ENCODE results near the gene FAM98A.

FAM98A gene

DNA sequence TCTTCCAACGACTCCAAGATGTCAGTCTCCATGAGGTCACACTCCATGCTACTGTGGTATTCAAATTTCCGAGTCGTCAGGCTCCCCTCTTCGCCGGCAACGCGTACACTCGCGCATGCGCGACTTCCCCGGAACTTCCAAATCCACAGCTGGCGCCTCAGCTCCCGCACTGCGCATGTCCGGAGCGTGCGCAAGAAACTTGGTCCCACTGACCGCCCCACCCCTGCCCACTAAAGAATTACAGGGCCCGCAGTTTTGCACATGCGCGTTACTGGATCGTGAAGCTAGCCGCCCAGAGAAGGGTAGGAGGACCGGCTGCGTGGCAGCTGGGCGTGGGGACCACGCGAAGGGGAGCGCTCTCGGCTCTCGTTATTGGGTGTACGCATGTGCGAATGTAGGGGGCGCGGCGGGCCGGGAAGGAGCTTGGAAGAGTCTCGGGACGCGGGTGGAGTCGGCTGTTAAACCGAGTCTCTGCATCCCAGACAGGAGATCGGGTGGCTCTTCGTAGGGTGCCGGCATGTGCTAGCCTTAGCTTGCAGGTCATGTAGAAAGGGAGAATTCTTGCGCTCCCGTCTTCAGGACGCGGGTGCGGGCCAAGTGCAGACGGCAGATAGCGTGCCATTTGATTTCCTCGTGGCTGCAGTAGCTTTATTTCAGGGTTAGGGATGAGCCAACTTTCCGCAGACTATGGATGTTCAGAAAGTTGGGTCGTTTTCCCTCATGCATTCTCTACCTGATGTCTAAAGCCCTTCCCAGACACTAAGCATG lies at the start of gene FAM98A:
Gene FAM98A (minus strand): TSS at position 125 of the 768 bp plus-strand sequence. CDS start 78 bp downstream, at position 47.
- in situ Hi-C loops (cut with MboI; ENCODE audit: low sequenced_read_pairs), result no loop called here

GRCh38 chr2:33645861-33646260 lies 46.8 kb upstream of the FAM98A start:
- in situ Hi-C loops (cut with MboI; ENCODE audit: low sequenced_read_pairs), result no loop called here

DNA sequence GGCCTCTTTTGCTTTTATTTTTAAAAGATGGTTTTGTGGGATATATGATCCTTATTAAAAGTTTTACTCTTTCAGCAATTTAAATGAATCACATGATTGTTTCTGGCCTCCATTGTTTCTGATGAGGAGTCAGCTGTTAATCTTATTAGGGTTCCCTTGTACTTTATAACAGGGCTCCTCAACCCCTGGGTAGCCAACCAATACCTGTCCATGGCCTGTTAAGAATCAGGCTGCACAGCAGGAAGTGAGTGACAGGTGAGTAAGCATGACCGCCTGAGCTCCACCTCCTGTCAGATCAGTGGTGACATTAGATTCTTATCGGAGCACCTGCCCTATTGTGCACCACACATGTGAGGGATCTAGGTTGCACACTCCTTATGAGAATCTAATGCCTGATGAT lies 45.1 kb upstream of the FAM98A start:
- in situ Hi-C loops (cut with MboI; ENCODE audit: low sequenced_read_pairs), result no loop called here

- in situ Hi-C loops (cut with MboI; ENCODE audit: low sequenced_read_pairs), result no loop called here
Observed at GRCh38 chr2:33636001-33636400, 36.9 kb upstream of the FAM98A start.

- in situ Hi-C loops (cut with MboI; ENCODE audit: low sequenced_read_pairs), result no loop called here
Observed at GRCh38 chr2:33634261-33634910, 35.3 kb upstream of the FAM98A start.

GRCh38 chr2:33633315-33633714 lies 34.2 kb upstream of the FAM98A start:
- in situ Hi-C loops (cut with MboI; ENCODE audit: low sequenced_read_pairs), result no loop called here

- in situ Hi-C loops (cut with MboI; ENCODE audit: low sequenced_read_pairs), result no loop called here
Observed at GRCh38 chr2:33632831-33633230, 33.7 kb upstream of the FAM98A start.

DNA sequence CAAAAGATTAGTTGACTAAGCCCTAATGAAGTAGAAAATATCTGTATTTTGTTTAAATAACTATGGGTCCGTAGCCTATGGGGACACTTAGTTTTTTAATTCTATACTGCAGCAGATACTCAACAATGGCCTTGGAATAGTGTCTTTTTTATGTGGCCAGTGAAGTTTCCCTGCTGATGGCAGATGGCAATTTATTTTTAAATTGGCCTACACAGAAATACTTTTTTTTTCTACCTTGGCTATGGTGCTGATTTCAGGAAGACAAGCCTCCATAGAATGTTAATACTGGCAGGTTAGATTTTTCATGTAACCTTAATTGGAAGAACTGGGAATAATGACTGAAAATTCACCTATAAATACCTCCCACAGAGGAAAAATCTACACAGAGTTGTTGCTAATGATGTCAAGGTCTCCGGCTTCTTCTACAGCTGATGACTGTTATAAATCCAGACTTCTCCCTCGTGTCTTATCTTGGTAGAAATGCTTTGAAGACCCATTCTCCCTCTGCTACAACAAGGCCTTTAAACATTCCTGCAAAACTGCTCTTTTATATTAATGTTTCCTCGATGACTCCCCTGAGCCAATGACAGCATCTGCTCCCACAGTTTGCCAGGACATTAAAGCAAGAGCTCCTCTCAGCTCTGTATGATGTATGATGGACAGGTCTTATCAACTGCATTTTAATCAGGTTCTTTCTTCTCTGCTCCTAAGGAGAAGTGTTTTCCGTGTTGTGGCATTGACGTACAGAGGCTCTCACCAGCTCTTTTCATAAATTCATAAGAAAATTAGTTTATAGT lies 29.1 kb upstream of the FAM98A start:
- in situ Hi-C loops (cut with MboI; ENCODE audit: low sequenced_read_pairs), result no loop called here

DNA sequence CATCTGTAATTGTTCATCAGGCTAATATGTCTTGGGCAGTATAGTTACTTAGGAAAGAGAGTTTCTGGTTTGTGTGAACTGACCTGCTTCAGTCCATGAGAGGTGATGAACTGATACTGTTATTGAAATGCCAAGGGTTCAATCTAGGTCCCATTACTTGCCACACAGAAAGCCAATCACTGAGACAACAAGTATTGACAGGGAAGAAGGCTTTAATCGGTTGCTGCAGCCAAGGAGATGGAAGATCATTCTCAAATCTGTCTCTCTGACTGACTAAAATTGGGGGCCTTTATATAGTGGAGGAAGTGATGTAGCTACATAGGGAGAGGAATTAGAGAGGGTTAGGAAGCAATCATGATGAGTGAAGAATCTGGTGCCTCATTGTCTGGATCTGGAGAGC lies 19.9 kb upstream of the FAM98A start:
- in situ Hi-C loops (cut with MboI; ENCODE audit: low sequenced_read_pairs), result no loop called here

- in situ Hi-C loops (cut with MboI; ENCODE audit: low sequenced_read_pairs), result no loop called here
Observed at GRCh38 chr2:33617989-33618388, 18.9 kb upstream of the FAM98A start.

- in situ Hi-C loops (cut with MboI; ENCODE audit: low sequenced_read_pairs), result no loop called here
Observed at GRCh38 chr2:33617401-33617800, 18.3 kb upstream of the FAM98A start.

GRCh38 chr2:33616873-33617272 lies 17.8 kb upstream of the FAM98A start:
- in situ Hi-C loops (cut with MboI; ENCODE audit: low sequenced_read_pairs), result no loop called here

- in situ Hi-C loops (cut with MboI; ENCODE audit: low sequenced_read_pairs), result no loop called here
Observed at GRCh38 chr2:33614190-33614589, 15.1 kb upstream of the FAM98A start.

- in situ Hi-C loops (cut with MboI; ENCODE audit: low sequenced_read_pairs), result no loop called here
Observed at GRCh38 chr2:33607905-33608304, 8.8 kb upstream of the FAM98A start.

- in situ Hi-C loops (cut with MboI; ENCODE audit: low sequenced_read_pairs), result no loop called here
Observed at GRCh38 chr2:33607251-33607721, 8.2 kb upstream of the FAM98A start.

GRCh38 chr2:33606622-33607021 lies 7.5 kb upstream of the FAM98A start:
- in situ Hi-C loops (cut with MboI; ENCODE audit: low sequenced_read_pairs), result no loop called here

DNA sequence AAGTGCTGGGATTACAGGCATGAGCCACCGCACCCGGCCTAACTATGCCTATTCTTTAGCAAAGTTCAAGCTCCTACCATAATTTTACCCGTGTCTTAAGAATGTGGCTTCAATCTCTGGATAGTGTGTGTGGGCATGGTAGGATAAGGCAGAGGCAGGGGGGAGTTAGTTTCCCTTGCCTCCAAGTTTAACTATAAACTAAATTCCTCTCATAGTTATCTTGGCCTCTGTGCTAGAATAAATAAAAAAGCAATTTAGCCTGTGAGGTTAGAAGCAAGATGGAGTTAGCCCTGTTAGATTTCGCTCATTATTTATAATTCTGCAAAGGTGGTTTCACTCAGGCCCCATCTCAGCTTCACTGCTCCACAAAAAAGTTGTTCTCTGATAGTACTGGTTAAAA lies 7.0 kb upstream of the FAM98A start:
- in situ Hi-C loops (cut with MboI; ENCODE audit: low sequenced_read_pairs), result no loop called here

- in situ Hi-C loops (cut with MboI; ENCODE audit: low sequenced_read_pairs), result no loop called here
Observed at GRCh38 chr2:33605056-33605455, 6.0 kb upstream of the FAM98A start.

- in situ Hi-C loops (cut with MboI; ENCODE audit: low sequenced_read_pairs), result no loop called here
Observed at GRCh38 chr2:33603416-33603815, 4.3 kb upstream of the FAM98A start.

DNA sequence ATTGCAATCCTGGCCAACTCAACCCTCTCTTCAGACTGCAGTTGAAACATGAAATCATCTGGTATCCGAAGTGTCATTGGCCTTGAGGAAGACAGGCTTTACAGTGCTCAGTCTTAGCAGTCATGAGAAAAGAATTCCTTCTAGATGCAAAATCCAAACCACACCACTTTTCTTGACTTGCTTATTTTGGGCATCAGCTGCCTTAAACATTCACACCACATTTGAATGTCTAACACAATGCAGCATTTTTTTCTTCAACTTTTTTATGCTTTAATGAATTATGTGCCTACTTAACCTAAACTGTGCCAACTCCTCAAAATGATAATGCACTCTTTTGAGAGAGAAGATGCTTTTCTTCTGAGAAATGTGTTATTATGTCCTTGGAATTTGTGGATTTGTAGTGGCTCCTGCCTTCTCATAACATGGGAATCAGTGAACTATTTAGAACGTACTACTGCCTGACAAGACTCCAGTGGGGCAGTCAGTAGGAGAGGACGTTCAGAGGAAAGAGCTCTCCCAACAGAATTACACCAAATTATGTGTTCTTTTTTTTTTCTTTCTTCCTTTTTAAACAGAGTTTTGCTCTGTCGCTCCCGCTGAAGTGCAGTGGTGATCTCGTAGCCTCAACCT lies 3.2 kb upstream of the FAM98A start:
- in situ Hi-C loops (cut with MboI; ENCODE audit: low sequenced_read_pairs), result no loop called here

DNA sequence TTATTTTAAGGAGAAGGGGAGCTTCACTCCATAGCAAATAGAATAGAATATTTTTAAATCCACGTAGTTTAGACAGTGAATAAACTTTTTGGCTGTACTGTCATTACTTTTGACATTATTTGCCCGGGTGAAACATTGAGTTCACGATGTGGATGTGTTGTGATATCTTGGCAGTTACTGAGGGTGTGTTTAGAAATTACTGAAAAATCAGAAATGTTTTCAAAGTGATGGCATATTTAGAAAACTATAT lies 769 bp upstream of the FAM98A start:
- in situ Hi-C loops (cut with MboI; ENCODE audit: low sequenced_read_pairs), result no loop called here
